Stimulated activated CD8-positive, alpha-beta memory T cell treated with anti-CD3 and anti-CD28 coated beads, Interleukin-7, amount 100 ng/mL, for 48 hours (primary cell): ENCODE measurements around the gene FARS2.

Source experiments
- DNase-seq, 2 donors: peaks; one replicate each; pipeline ENCODE4 v3.0.0-alpha.2; 2020; ENCODE audit warnings: low read depth in 1 of 2; ENCODE audit errors: extremely low read depth in 1 of 2

Gene FARS2

DNA sequence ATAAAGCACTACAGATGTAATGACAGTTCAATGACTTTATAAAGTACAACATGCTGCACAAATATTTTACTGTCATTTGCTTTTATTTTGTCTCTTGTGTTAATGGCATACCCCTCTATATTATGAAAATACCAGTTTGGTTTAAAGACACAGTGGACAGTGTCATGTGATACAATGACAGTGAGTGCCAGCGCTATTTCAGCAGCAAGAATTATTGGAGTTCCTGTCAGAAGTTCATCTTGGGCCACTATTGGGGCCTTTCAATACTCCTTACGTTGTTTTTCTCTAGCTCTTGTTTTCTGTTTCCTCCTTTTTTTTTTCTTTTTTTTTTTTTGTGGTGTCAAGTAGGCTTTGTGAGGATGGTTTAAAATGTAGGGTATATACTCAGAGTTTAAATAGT is 232.5 kb downstream of the FARS2 start:
- no peak for DNase-seq

DNA sequence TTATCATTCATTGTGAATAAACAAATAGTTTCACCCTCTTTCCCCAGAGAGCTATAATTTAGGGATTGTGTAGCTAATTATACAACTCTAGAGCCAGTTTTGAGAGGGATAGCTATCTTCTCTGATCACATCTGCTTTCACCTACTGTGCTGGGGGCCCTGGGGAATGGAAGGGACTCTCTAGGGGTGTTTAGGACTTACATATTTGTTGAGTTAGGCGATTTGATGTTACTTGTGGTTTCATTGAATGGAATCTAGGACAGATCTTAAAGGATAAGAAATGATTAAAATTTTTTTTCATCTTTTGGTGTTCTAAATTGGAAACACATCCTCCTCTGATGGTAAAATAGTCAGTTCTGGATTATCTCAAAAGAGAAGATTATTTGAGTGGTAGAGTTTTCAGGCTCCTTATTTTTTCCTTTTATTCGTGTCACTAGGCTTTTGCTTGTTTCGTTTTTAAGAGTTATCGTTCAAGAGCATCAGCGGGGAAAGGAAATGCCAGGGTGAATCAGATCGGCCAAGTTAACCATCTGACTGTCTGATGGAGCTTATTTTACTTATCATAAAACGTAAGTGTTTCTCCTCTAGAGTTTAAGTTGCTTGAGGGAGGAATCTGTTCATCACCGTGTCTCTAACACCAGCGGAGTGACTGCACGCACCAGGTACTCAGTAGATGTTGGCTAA is 236.7 kb downstream of the FARS2 start:
- DNase-seq = no peak

DNA sequence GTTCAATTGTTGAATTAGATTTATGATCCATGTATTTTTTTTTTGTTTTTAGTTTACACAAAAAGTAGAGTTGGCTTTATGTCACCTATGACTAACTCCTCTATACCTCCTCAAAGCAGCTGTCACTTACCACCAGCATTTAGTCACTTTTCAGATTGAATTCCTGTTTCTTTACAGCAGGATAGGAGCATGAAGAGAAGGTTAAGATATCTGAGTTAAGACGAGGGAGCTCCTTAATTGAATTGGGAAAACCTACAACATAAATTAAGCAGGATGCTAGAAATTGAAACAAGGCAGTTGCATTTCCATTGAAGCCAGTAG is 237.2 kb downstream of the FARS2 start:
- DNase-seq = no peak

DNA sequence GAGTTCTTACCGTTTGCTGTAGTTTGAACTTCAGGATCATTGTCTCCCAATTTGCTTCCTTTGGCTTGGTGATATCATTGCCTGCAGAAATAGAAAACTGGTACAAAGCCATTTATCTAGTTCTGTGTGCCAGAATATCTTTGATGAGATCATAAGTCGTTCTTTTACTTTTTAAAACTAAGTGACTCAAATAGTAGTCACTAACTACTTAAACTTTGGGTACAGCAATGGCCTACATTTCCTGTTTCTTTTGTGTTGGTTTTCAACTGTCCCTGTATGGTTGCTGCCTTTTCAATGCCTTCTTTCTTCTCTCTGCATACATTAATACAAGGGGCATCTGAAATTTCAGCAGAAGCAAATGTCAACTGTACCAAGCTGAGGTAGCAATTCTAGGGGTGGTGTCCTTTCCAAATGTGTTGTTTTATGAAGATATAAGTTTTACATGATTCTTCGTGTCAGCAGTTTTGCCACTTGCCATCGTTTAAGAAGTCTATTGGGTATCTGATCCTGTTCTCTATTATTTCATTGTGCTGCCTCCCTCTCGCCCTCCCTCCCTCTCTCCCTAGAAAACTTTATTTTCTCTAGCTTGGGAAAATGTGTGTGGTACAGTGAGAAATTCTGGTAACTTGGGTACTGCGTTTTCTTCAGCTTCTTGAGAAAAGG is 238.5 kb downstream of the FARS2 start:
- DNase-seq = no peak

DNA sequence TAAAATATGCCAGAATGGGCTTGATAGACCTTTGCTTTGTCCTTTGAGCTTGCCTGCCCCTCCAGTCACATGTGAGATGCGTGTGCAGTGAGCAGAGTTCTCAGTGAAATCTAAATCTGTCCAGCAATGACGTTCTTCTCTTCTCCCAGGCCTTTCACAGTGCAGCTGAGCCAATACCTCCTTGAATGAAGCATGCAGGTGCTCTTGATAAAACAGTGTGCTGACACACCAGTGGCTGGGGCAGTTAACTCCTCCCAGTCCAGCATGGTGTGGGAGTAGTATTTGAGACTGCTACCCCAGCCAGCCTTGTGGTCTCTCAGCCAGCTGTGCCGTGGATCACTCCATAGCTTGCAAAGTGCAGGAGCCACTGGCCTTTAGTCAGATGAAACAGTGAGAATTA is 240.5 kb downstream of the FARS2 start:
- no peak for DNase-seq

DNA sequence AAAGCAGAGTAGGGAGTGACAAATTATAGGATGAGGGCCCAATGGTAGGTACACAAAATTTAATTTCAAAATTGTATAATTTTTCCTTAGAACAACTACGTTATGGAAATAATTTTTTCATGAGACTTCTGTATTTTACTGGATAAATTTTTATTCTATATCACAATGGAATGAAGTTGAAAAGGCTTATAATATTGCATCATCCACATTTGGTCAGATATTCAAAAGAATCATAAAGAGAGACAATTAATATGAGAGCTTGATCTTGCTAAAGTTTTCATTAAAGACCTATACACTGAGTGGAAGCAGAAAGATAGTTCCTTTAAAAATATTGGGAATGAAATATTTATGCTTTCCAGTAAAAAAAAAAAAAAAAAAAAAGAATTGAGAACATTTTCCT is 242.8 kb downstream of the FARS2 start:
- DNase-seq = no peak

DNA sequence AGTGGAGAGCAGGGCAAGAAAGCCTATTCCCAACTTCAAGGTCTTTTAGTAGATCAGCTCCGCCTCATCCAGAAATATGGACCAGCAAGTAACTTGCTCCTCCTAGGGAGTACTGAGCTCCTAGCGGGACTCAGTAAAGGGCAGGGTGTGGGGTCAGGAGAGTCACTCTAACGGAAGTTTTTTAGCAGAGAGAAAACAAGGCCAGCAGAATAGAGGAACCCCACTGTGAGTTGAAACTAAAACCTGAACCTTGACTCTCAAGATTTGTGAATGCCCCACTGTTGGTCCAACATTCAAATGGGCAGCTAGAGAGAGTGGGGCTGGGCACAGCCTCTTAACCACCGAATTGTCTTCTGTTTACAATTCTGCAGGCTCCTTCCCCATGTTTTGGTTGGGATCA is 244.8 kb downstream of the FARS2 start:
- DNase-seq = no peak

DNA sequence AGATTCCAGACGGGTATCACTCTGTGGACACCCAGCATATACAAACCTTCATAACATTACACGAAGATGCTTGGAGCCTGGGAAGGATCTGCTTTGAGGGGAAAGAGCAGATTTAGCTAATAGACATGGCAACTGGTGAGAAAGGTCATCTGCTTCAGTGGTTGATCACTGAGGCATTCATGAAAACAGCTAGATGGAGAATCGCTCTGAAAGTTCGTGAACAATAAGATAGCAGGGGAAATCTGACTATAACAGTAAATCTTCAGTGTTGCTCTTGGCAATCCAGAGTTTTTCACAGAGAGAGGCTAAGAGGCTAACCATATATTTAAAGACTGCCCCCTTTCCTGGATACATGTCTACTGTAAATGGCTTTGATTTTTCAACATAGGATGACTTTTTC is 245.3 kb downstream of the FARS2 start:
- no peak for DNase-seq

DNA sequence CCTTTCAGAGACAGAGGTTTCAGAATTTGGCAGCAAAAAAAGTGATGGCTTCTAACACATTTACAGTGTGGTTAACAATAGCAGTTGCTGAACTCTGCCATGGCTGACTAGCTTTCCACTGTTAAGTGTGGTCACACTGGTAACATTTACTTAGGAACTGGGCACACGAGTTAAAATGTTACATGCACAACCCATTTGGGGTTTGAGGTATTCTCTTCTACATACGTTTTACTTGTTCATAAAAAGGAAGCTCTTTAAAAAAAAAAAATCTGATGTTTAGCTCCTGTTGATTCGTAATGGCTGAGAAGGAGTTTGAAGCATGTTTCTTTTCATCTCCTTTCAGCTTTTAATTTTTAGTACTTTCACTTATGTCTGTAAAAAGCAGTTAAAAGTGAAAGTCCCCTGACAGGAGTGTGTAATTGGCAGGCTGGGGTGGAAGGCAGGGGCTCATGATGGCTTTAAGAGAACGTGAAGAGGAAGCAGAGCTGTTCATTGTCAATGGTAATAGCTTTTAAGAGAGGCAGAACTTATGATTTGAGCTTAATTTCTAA is 245.9 kb downstream of the FARS2 start:
- DNase-seq = no peak

DNA sequence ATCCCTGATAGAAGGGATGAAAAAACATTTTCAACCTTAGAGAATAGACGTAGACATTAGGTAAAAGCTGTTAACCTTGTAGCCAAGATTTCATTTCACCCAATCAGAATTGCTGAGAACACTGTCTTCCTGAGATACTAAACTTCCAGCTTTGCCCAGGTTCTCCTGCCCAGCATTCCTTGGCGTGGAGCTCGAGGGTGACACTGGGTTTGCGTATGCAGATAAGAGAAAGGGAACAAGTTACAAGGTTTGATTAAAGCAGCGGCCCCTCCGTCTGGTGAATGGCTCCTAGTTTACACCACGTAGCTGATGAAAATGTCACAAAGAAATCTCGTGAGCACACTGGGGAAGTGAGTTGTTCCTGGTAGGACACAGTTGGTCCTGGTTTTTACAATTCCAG is 247.8 kb downstream of the FARS2 start:
- no peak for DNase-seq

DNA sequence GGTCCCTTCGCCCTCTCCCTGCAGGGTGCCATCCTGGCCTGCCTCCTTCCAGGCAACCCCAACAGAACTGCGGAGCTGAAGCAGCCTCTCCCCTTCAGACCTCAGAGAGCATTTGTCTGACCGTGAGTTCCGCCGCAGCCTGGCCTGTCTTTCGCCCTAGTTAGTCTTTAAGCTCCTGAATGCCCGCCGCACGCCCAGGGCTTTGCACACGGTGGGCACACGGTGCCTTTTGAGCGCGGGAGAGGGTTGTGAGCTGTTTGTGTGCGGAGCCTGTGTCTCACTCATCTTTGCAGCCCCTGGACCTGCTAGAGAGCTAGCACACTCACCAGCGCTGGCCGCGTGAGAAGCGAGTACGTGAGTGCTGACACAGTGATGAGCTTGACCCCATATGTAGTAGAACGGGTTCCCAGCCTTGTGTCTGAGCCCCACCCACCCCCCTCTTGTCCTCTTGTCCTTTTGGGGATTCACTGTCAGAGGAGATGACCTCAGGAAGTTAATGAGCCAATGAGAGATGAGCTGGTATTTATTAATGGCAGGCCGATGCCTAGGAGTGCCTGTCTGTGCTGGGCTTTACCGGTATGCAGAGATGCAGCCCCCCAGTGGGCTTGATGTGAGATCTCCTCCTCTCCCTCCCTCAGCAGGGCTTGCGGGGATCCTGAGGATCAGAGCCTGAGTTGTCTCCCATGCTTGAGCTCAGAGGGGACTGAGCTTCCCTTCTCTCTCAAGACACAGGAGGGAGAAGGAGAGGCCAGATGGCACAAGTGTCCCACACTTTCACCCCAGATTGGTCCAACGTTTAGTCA is 249.2 kb downstream of the FARS2 start:
- DNase-seq = no peak

DNA sequence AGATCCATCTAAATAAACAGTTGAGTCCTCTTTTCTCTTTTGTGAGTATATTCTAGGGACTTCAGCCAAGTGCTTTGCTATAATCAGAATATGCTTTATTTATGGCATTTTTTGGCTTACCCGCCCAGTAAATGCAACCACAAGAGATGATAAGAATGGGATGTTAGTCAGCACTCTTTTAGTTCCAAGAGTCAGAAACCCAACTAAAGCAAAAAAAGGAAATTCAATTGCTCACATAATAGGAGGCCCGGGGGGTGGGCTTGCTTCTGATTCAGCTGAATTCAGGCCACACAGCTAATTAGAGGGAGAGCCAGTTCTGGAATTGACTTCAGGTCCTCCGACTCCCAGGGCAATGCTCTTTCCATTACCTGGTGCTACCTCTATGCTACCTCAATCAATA is 250.6 kb downstream of the FARS2 start:
- no peak for DNase-seq

DNA sequence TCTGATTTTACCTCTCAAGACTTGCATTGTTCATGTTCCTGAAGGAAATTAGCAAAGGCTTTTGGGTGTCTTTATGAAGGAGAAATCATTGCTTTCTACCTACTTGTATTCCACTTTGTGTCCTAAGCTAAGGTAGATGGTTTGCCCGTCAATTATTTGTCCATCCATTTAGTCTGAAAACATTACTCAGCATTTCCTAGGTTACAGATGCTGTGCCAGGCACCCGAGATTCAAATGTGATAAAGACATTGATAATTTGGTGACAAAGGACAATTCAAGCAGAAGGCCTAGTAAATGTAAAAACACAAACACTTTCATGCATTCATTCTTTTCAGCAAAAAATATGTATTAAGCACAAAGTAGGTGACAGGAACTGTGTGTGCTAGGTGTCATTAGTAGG is 251.1 kb downstream of the FARS2 start:
- DNase-seq = no peak

DNA sequence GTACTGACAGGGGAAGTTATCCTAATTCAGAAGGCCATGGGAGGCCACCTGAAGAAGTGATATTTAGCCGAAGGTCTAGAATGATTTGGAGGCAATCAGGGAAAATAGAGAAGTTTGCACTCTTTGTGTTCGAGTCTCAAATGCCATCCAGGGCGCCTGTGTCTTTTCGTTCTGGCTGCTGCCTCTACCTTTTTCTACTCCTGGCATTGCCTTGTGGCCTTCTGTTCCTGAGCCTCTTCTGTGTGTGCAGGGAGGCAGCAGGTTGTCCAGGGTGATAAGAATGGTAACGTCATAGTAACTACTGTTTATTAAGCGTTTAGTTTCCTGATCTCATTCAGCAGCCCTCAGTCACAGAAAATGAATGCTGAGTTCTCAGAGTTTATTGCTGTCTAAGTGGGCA is 252.1 kb downstream of the FARS2 start:
- no peak for DNase-seq

DNA sequence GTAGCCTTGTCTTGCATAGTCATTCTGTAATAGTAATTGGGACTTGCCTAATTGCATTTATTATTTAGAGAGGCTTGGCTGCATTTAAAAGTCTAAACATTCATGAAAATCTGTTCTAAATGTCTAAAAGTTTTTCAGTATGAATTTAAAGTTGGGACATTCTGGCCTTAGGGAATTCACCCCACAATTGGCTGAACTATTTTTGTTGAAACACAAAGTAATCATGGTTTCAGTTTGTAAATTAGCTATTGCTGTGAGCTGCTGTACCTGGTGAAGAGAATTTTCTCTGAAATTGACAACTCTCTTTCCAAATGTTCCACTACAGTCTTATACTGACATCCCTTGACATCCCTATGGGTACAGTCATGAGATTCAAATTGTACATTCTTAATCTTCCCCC is 253.0 kb downstream of the FARS2 start:
- DNase-seq = no peak

DNA sequence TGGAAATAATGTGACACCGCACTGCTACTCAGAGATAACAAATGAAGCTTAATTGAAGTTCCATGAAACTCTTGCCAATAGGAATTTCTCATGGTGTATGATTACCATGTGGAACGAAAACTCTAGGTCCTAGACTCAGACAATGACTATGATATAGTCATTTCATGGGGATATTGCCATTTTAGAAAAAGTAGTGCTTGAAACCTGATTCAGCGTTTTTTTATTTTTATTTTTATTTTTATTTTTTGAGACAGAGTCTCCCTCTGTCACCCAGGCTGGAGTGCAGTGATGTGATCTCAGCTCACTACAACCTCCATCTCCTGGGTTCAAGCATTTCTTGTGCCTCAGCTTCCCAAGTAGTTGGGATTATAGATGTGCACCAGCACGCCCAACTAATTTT is 253.9 kb downstream of the FARS2 start:
- no peak for DNase-seq

DNA sequence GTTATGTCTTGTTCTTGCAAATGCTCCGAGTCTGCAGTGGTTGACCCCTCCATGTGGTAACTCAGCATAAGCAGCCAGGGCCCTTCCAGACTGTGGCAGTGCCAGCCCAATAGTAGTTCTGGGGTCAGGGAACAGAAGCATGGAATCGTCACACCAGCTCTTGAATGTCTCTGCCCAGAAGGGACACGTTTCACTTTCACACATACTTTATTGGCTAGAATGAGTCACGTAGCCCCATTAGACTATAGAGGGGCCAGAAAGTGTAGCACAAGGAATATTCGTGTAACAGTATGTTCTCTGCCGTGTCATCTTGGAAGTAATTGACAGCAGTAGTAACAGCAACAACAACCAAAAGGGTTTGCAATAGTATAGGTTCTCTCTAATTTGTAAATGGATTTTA is 254.7 kb downstream of the FARS2 start:
- DNase-seq = no peak

DNA sequence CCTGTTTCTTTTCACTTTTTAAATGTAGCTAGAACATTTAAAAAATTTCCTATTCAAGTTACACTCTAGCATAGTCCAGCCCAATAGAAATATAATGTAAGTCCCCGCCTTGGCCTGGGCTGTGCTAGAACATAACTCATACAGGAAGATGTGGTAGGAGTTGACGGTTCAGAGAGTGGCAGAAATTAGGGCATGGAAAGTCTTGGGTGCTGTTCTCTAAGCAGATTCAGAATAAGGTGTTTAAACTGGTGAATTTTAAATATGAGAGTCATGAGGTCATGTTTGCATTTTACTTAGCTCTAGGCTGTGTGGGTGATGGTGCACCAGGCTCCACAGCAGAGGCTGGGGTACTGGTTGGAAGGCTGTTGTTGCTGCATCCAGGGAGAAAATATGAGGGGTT is 256.5 kb downstream of the FARS2 start:
- peak; percentile 8 to 41 for DNase-seq

DNA sequence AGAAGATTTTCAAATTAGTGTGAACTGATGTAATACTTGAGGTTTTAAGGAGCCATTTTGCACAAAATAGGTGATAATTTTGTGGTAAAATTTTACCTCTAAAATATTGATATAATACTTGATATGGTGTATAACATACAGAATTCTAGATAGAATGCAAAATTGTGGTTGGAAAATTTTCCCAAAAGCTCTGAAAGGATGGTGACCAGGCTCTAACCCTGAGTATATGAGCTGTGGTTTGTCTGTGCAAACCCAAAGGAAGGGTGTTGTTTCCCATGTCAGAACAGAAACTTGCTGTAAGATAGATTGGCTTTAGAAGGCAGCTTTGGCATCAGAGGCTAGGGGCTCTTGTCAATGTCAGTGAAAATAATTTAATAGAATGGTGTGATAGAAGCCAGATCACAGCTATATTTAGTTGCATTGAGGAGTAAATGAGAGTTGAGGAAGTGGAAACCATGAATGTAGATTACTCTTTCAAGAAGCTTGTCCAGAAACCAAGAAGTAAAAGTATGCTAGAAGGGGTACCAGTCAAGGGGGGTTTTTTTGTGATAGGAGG is 257.7 kb downstream of the FARS2 start:
- DNase-seq = no peak

DNA sequence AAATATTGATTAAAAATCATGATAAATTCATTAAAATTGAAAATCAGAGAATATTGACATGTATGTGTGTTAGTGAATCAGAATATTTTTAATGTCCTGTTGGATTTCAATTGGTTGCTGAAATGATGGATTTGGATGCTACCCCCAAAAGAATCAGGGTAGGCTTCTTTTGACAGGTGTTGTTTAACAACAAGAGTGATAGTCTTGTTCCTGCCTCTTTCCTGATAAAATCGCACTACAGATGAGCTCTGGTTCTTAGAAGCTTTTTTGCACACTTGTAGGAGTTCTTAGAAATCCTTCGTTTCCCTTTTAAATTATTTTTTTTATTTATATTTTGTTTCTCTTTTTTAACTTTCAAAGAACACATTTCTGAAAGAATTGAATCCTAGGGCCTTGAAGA is 259.5 kb downstream of the FARS2 start:
- DNase-seq = no peak

DNA sequence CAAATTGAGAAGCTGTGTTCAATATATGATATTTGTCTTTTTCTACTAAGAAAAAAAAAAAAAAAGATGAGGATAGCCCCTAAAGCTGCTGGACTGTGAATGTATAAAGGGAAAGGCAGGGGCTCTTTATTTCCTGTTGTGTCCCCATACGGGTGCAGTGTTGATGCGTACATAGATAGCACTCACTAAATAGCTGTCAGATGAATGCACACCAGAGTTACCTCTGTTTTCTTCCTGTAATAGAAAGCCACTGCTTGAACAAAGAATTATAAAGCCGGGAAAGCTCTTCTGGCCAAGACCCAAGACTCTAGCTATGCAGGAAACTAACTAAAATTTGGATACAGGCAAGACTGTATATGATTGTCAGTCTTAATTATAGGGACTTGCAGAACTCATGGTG is 260.0 kb downstream of the FARS2 start:
- DNase-seq = no peak

DNA sequence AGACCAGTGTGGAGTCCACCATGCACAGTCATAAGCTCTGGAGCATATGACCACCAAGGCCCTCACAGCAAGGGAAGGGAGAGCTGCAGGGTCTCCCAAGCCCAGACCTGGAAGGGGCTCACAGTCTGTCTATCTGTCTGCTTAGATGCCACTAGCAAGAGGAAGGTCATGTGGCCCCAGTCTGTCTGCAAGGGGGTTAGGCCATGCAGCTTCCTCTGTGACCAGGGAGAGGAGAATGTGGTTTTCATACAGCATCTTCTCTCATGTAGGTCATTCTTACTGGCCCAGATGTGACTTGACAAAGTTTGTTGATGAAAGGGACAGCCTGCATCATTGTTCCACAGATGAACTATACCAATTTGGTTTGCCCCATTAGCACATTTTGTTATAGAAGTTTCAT is 260.8 kb downstream of the FARS2 start:
- no peak for DNase-seq
